SK-N-SH treated with all-trans-retinoic acid at 6 μM for 48 hours (cell line): ENCODE data around the gene YEATS2.

Source experiments
- OSR1 ChIP-seq: fragments of 250-450 bp; sonication (Bioruptor Pico); IDR thresholded peaks from 2 replicates; pipeline ENCODE4 v1.8.0; 2022; ENCODE audit warnings: moderate library complexity, mild to moderate bottlenecking, inconsistent platforms
- TF ChIP-seq, protein P1 (sequence below): fragments of 250-450 bp; sonication (Bioruptor Pico); IDR thresholded peaks from 2 replicates; pipeline ENCODE4 v1.8.0; 2020; ENCODE audit warnings: mild to moderate bottlenecking, moderate library complexity, borderline replicate concordance

DNA sequence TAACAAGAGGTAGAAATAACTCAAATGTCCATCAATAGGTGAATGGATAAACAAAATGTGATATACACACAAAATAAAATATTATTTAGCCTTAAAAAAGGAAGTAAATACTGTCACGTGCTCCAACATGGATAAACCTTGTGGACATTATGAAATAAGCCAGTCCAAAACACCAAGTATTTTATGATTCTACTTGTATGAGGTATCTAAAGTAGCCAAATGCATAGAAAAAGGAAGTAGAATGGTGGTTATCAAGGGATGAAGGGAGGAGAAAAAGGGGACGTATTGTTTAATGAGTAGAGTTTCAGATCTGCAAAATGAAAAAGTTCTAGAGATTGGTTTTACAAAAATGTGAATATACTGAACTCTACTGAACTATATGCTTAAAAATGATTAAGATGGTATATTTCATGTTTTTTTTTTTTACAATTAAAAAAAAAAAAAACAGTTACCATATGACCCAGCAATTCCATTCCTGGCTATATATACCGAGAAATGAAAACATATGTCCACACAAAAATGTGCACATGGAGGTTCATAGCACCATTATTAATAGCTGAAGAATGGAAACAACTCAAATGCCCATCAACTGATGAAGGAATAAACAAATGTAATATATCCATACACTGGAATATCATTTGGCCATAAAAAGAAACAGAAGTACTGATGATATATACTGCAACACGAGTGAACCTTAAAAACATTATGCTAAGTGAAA lies 156.9 kb downstream of the YEATS2 start:
- TF ChIP-seq, protein P1, sequence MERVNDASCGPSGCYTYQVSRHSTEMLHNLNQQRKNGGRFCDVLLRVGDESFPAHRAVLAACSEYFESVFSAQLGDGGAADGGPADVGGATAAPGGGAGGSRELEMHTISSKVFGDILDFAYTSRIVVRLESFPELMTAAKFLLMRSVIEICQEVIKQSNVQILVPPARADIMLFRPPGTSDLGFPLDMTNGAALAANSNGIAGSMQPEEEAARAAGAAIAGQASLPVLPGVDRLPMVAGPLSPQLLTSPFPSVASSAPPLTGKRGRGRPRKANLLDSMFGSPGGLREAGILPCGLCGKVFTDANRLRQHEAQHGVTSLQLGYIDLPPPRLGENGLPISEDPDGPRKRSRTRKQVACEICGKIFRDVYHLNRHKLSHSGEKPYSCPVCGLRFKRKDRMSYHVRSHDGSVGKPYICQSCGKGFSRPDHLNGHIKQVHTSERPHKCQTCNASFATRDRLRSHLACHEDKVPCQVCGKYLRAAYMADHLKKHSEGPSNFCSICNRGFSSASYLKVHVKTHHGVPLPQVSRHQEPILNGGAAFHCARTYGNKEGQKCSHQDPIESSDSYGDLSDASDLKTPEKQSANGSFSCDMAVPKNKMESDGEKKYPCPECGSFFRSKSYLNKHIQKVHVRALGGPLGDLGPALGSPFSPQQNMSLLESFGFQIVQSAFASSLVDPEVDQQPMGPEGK (CRISPR knock-in tag), result no peak
- TF ChIP-seq OSR1, result no peak
